Hindlimb muscle (tissue), 1 donor: ENCODE data around the gene TULP4. TPM values are rescaled to one million over a fixed set of nuclear protein-coding genes. Genes with fewer than 3 reads are reported as not detected.
"Not testable (repeated sequence)": the region's sequence is repeated elsewhere in the genome, so short reads cannot be mapped to it uniquely, and the experiment has no call there.

ENCODE experiments used
- DNase-seq: peaks from one replicate; pipeline ENCODE4 v3.0.0-alpha.2; 2013
- polyA plus RNA-seq: library from polyadenylated mRNA; unstranded; fragments of 120-200 nt; gene quantifications from one replicate; pipeline ENCODE4 v1.2.1, GENCODE V29; 2013; ENCODE audit not compliant: insufficient read length

Gene TULP4
- polyA plus RNA-seq, 1 donor, result 21.4 TPM

GRCh38 chr6:158474961-158475343, 162.7 kb downstream of the TULP4 start:
- no peak for DNase-seq

- DNase-seq, result no peak
Observed at GRCh38 chr6:158475344-158476302, 163.4 kb downstream of the TULP4 start.

- no peak for DNase-seq
Observed at GRCh38 chr6:158476389-158476788, 164.1 kb downstream of the TULP4 start.

GRCh38 chr6:158477722-158478121, 165.5 kb downstream of the TULP4 start:
- DNase-seq, result not testable (repeated sequence)

- no peak for DNase-seq
Observed at GRCh38 chr6:158480989-158481388, 168.7 kb downstream of the TULP4 start.

GRCh38 chr6:158481690-158482473, 169.6 kb downstream of the TULP4 start:
- DNase-seq, result no peak

- DNase-seq, result no peak
Observed at GRCh38 chr6:158485431-158485830, 173.2 kb downstream of the TULP4 start.

GRCh38 chr6:158487495-158487894, 175.2 kb downstream of the TULP4 start:
- DNase-seq, result no peak

- no peak for DNase-seq
Observed at GRCh38 chr6:158488065-158488464, 175.8 kb downstream of the TULP4 start.

- DNase-seq, result no peak
Observed at GRCh38 chr6:158489441-158489840, 177.2 kb downstream of the TULP4 start.

- DNase-seq, result no peak
Observed at GRCh38 chr6:158492881-158493280, 180.6 kb downstream of the TULP4 start.

GRCh38 chr6:158496700-158497099, 184.4 kb downstream of the TULP4 start:
- DNase-seq, result no peak

GRCh38 chr6:158497620-158498019, 185.4 kb downstream of the TULP4 start:
- no peak for DNase-seq

GRCh38 chr6:158498362-158498761, 186.1 kb downstream of the TULP4 start:
- DNase-seq, result no peak

- DNase-seq, result no peak
Observed at GRCh38 chr6:158499601-158500000, 187.3 kb downstream of the TULP4 start.

- DNase-seq, result no peak
Observed at GRCh38 chr6:158500016-158500735, 187.9 kb downstream of the TULP4 start.

GRCh38 chr6:158501360-158502262, 189.3 kb downstream of the TULP4 start:
- no peak for DNase-seq

GRCh38 chr6:158502263-158502950, 190.1 kb downstream of the TULP4 start:
- no peak for DNase-seq

- DNase-seq, result no peak
Observed at GRCh38 chr6:158503222-158503621, 191.0 kb downstream of the TULP4 start.

- DNase-seq, result no peak
Observed at GRCh38 chr6:158503846-158504245, 191.6 kb downstream of the TULP4 start.

GRCh38 chr6:158505194-158505593, 192.9 kb downstream of the TULP4 start:
- DNase-seq, result no peak
